Esophagus mucosa (tissue), 1 donor: ENCODE results near the gene DGKB. TPM values are rescaled to one million over a fixed set of nuclear protein-coding genes. Genes with fewer than 3 reads are reported as not detected.

Experiments
- ATAC-seq: fragments of 200-7000 bp; cut with Tn5 transposase; one replicate; pipeline ENCODE4 v1.9.1; 2020
- total RNA-seq: library from RNA; stranded (reverse); gene quantifications from one replicate; pipeline ENCODE4 v1.2.4, GENCODE V29; 2023
- donor health status: DM: yes; HTN: yes; CAD: no.

DGKB gene
- total RNA-seq, 1 donor from 2014 or later = 0.08 TPM

- no peak for ATAC-seq
These were observed 219.6 kb downstream of the DGKB start for GRCh38 chr7:14682910-14683465.

- no peak for ATAC-seq
These were observed 225.7 kb downstream of the DGKB start for GRCh38 chr7:14676896-14677295.

GRCh38 chr7:14673202-14673601, 229.3 kb downstream of the DGKB start:
- no peak for ATAC-seq

GRCh38 chr7:14666913-14667312, 235.6 kb downstream of the DGKB start:
- no peak for ATAC-seq

GRCh38 chr7:14666304-14666703, 236.2 kb downstream of the DGKB start:
- no peak for ATAC-seq

DNA sequence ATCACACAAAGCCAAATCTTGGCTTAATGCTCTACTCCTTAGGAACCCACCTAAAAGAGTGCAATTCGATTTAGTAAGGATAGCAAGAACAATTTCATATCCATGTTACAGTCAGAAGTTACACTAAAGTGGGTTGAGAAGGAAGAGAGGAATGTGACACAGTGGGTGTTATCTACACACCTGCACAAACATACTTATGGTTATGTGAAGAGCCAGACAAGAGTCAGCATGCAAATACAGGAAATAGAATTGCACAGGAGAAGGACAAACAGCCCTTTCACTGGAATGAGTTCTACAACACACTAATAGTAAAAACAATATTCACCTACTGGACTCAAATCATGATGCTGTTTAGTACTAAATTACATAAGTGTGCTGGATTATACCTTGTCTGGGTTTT, 262.8 kb downstream of the DGKB start:
- ATAC-seq = no peak

DNA sequence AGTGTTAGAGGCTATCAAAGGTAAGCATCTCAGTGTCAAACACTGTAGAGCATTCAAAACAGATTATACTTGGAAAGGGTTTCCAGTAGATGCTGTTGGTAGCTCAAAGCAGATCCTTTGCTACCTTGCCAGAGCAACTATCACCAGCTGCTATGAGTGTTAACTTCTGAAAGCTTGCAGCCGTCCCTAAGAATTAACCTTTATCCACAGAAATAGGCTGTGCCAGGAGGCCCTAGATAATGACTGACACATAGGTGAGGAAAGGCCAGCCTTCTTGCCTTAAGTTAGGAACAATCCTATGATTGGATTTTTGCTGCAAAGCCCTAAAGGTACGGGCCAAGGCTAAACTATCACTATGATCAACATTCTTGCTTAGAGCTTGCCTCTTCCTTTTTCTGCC, 263.2 kb downstream of the DGKB start:
- no peak for ATAC-seq

- no peak for ATAC-seq
These were observed 264.6 kb downstream of the DGKB start for GRCh38 chr7:14637968-14638367.

DNA sequence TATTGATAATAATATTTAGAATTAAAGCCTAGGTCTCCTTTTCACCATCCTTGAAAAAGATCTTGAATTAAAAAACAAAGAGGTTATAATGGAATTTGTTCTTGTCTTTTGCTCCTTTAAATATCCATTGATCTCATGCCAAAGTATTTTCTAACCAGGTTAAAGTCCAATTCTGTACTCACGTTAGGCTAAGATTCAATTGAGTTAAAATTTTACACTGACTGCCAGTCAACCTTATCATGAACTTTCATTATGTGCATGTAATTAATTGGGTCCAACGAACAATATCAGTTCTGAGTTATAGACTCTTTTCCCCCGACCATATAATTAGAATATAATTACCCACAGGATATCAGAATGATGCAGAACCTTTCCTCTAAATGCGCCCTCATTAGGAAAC, 266.6 kb downstream of the DGKB start:
- ATAC-seq = no peak

DNA sequence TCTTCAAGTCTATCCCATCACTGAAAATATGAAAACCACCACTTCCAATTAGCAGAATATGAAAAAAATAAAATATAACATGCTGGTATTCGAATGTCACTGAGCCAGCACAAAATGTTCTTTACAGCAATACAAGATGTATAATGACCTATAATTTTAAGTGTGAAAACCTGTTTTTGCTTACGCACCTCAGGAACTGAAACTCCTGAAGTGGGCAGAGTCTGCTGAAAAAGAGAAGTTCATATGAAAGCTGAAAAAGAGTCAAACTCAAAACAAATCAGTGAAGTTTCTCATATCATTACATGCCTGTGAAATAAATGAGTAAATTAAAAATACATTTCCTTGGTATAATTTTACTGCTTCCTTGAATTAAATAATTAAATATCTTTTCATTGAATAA, 272.5 kb downstream of the DGKB start:
- ATAC-seq = no peak

DNA sequence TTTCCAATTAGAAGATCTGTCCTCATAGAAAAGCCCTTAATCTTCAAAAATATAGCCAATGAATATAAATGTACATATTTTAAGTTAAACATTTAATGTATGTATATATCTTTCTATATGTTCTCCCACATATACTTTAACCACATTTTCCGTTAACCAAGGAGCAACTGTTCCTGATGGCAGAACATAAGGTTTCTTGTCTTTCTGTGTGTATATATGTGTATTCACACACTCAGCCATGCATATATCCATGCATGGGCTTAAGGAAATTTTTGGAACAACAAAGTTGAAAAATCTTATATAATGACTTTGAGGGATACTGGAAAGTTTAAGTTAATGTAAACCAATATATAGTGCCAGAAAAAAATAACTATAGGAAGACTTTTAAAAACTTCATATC, 274.0 kb downstream of the DGKB start:
- ATAC-seq = no peak

DNA sequence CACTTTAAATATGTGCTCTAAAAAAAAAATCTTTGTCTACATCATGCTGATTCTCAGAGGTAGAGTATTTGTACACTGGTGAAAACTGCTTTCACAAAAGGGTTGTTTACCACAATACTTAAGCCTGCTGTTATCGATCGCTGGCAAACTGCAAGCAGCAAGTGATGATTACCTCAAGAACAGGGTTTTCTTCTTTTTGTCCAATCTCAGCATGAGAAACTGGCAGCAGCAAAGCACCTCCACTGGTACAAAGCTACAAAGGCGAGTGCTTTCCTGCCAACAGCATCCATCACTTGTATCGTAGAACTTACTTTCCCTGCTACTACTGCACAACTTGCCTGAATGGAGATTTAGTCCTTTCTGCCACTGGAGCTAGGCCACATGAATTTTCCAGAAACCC, 276.5 kb downstream of the DGKB start:
- no peak for ATAC-seq

- no peak for ATAC-seq
These were observed 280.0 kb downstream of the DGKB start for GRCh38 chr7:14622559-14622958.

- no peak for ATAC-seq
These were observed 296.4 kb downstream of the DGKB start for GRCh38 chr7:14606101-14606500.

GRCh38 chr7:14604606-14605005, 297.9 kb downstream of the DGKB start:
- ATAC-seq = no peak

GRCh38 chr7:14602851-14603250, 299.7 kb downstream of the DGKB start:
- no peak for ATAC-seq

GRCh38 chr7:14600766-14601367, 301.7 kb downstream of the DGKB start:
- no peak for ATAC-seq

- no peak for ATAC-seq
These were observed 303.6 kb downstream of the DGKB start for GRCh38 chr7:14598978-14599377.

GRCh38 chr7:14596421-14596820, 306.1 kb downstream of the DGKB start:
- no peak for ATAC-seq

- ATAC-seq = no peak
These were observed 312.3 kb downstream of the DGKB start for GRCh38 chr7:14590206-14590605.

DNA sequence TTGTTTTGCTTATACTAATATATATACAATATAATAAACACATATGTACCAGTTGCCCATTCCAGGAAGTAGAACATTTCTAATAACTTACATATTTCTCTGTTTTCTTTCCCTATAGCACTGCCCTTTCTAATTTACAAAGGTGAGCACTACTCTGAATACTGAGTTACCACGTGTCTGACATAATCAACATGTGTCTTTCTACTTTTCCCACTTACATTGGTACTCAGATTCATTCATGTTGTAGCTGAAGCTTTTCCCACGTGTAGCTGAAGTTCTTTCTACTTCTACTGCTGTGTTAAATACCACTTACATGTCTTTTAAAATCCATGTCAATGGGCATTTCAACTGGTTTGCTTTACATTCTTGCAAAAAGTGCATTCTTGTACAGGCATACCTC, 317.3 kb downstream of the DGKB start:
- no peak for ATAC-seq

GRCh38 chr7:14583518-14583917, 319.0 kb downstream of the DGKB start:
- ATAC-seq = no peak

DNA sequence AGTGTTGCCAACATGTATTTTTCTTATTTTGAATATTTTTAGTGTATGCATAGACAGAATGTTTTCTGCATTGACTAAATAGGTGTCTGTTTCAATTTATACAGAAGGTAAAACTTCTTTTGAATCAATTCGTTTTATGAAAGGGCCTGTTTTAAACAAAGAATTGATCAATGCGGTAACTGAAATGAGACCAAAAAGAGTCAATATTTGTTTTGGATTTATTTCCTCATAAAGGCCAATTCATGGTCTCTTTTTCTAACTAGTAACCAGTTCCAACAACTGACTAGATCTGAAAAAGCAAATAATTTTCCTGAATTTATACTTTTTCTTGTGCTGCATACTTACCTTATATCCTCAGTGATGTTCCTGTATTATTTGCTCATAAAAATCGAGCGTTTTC, 320.5 kb downstream of the DGKB start:
- no peak for ATAC-seq

DNA sequence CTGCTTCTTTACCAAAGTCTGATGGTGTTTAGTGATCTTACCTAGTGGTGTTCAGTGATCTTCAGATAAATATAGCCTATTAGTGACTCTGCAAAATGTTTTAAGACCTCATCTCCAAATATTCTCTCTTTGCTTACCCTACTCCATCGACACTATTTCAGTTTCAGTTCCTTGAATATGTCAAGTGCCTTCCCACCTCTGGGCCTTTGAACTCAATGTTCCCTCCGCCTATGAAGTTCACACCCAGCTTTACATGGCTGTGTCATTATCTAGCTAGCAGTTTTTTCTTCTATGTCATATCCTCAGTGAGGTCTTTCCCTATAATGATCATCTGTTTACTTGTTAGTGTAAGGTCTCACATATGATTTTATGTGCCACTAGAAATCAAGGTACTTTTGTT, 322.6 kb downstream of the DGKB start:
- no peak for ATAC-seq

GRCh38 chr7:14576578-14576977, 326.0 kb downstream of the DGKB start:
- ATAC-seq = no peak
